Measurements from ENCODE around the gene CTSA.
A peak's percentile ranks its signal among the peaks of the same experiment; 100 is the strongest.
"Not testable (repeated sequence)": the region's sequence is repeated elsewhere in the genome, so short reads cannot be mapped to it uniquely, and the experiment has no call there.

The CTSA gene

GRCh38 chr20:45892049-45892825 is 1.1 kb downstream of the CTSA start:
- in situ Hi-C loops (cut with MboI; ENCODE audit: low pct_unique_long_range_greater_than_20kb, low sequenced_read_pairs), result no loop called here
- DNase-seq, result peak; percentile 22

GRCh38 chr20:45892828-45893500 is 1.8 kb downstream of the CTSA start:
- in situ Hi-C loops (cut with MboI; ENCODE audit: low pct_unique_long_range_greater_than_20kb, low sequenced_read_pairs), result no loop called here
- no peak for DNase-seq

- no peak for DNase-seq
- in situ Hi-C loops (cut with MboI; ENCODE audit: low pct_unique_long_range_greater_than_20kb, low sequenced_read_pairs), result no loop called here
Measured at GRCh38 chr20:45893831-45894230, 2.7 kb downstream of the CTSA start.

- in situ Hi-C loops (cut with MboI; ENCODE audit: low pct_unique_long_range_greater_than_20kb, low sequenced_read_pairs), result no loop called here
- DNase-seq, result no peak
Measured at GRCh38 chr20:45894797-45895196, 3.7 kb downstream of the CTSA start.

GRCh38 chr20:45896641-45897161 is 5.6 kb downstream of the CTSA start:
- in situ Hi-C loops (cut with MboI; ENCODE audit: low pct_unique_long_range_greater_than_20kb, low sequenced_read_pairs), result no loop called here
- DNase-seq, result no peak

GRCh38 chr20:45897289-45897688 is 6.2 kb downstream of the CTSA start:
- in situ Hi-C loops (cut with MboI; ENCODE audit: low pct_unique_long_range_greater_than_20kb, low sequenced_read_pairs), result no loop called here
- no peak for DNase-seq

- DNase-seq, result no peak
- in situ Hi-C loops (cut with MboI; ENCODE audit: low pct_unique_long_range_greater_than_20kb, low sequenced_read_pairs), result no loop called here
Measured at GRCh38 chr20:45897692-45898091, 6.6 kb downstream of the CTSA start.

GRCh38 chr20:45898285-45898684 is 7.2 kb downstream of the CTSA start:
- in situ Hi-C loops (cut with MboI; ENCODE audit: low pct_unique_long_range_greater_than_20kb, low sequenced_read_pairs), result no loop called here
- no peak for DNase-seq

- in situ Hi-C loops (cut with MboI; ENCODE audit: low pct_unique_long_range_greater_than_20kb, low sequenced_read_pairs), result no loop called here
- DNase-seq, result no peak
Measured at GRCh38 chr20:45899046-45899835, 8.1 kb downstream of the CTSA start.

GRCh38 chr20:45901332-45901731 is 10.2 kb downstream of the CTSA start:
- DNase-seq; in situ Hi-C loops (cut with MboI; ENCODE audit: low pct_unique_long_range_greater_than_20kb, low sequenced_read_pairs): not testable (repeated sequence)

- no peak for DNase-seq
- in situ Hi-C loops (cut with MboI; ENCODE audit: low pct_unique_long_range_greater_than_20kb, low sequenced_read_pairs), result no loop called here
Measured at GRCh38 chr20:45902199-45902701, 11.1 kb downstream of the CTSA start.

- DNase-seq, result no peak
- in situ Hi-C loops (cut with MboI; ENCODE audit: low pct_unique_long_range_greater_than_20kb, low sequenced_read_pairs), result no loop called here
Measured at GRCh38 chr20:45904583-45905504, 13.7 kb downstream of the CTSA start.

- DNase-seq, result no peak
- in situ Hi-C loops (cut with MboI; ENCODE audit: low pct_unique_long_range_greater_than_20kb, low sequenced_read_pairs), result no loop called here
Measured at GRCh38 chr20:45905505-45906079, 14.5 kb downstream of the CTSA start.

GRCh38 chr20:45907219-45907948 is 16.2 kb downstream of the CTSA start:
- in situ Hi-C loops (cut with MboI; ENCODE audit: low pct_unique_long_range_greater_than_20kb, low sequenced_read_pairs), result no loop called here
- no peak for DNase-seq

GRCh38 chr20:45908084-45908483 is 16.9 kb downstream of the CTSA start:
- in situ Hi-C loops (cut with MboI; ENCODE audit: low pct_unique_long_range_greater_than_20kb, low sequenced_read_pairs), result no loop called here
- DNase-seq, result no peak

GRCh38 chr20:45909336-45909808 is 18.2 kb downstream of the CTSA start:
- in situ Hi-C loops (cut with MboI; ENCODE audit: low pct_unique_long_range_greater_than_20kb, low sequenced_read_pairs), result no loop called here
- no peak for DNase-seq

- in situ Hi-C loops (cut with MboI; ENCODE audit: low pct_unique_long_range_greater_than_20kb, low sequenced_read_pairs), result no loop called here
- DNase-seq, result no peak
Measured at GRCh38 chr20:45909817-45910669, 18.9 kb downstream of the CTSA start.

Data from KBM-7 (cell line).